ENCODE results near the gene INCA1. TPM values are rescaled to one million over a fixed set of nuclear protein-coding genes. Genes with fewer than 3 reads are reported as not detected.

The INCA1 gene
- polyA plus RNA-seq, 1 donor from 2014 or later, result 0.38 TPM

- H3K9me2 ChIP-seq (ENCODE audit: insufficient read depth, low read length), result no peaks in the 10 kb centered on the region
- H4K20me1 ChIP-seq (ENCODE audit: insufficient read depth), result no peaks in the 10 kb centered on the region
- H3K9me3 ChIP-seq (ENCODE audit: low read length), result no peaks in the 10 kb centered on the region
- H3K4me3 ChIP-seq (ENCODE audit: low read length), result no peak overlapping the region
- TF ChIP-seq, protein P1, sequence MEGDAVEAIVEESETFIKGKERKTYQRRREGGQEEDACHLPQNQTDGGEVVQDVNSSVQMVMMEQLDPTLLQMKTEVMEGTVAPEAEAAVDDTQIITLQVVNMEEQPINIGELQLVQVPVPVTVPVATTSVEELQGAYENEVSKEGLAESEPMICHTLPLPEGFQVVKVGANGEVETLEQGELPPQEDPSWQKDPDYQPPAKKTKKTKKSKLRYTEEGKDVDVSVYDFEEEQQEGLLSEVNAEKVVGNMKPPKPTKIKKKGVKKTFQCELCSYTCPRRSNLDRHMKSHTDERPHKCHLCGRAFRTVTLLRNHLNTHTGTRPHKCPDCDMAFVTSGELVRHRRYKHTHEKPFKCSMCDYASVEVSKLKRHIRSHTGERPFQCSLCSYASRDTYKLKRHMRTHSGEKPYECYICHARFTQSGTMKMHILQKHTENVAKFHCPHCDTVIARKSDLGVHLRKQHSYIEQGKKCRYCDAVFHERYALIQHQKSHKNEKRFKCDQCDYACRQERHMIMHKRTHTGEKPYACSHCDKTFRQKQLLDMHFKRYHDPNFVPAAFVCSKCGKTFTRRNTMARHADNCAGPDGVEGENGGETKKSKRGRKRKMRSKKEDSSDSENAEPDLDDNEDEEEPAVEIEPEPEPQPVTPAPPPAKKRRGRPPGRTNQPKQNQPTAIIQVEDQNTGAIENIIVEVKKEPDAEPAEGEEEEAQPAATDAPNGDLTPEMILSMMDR (IDR thresholded peaks at IDR 0.05; ENCODE audit: poor library complexity, severe bottlenecking), result no peak
- TF ChIP-seq, protein P2, sequence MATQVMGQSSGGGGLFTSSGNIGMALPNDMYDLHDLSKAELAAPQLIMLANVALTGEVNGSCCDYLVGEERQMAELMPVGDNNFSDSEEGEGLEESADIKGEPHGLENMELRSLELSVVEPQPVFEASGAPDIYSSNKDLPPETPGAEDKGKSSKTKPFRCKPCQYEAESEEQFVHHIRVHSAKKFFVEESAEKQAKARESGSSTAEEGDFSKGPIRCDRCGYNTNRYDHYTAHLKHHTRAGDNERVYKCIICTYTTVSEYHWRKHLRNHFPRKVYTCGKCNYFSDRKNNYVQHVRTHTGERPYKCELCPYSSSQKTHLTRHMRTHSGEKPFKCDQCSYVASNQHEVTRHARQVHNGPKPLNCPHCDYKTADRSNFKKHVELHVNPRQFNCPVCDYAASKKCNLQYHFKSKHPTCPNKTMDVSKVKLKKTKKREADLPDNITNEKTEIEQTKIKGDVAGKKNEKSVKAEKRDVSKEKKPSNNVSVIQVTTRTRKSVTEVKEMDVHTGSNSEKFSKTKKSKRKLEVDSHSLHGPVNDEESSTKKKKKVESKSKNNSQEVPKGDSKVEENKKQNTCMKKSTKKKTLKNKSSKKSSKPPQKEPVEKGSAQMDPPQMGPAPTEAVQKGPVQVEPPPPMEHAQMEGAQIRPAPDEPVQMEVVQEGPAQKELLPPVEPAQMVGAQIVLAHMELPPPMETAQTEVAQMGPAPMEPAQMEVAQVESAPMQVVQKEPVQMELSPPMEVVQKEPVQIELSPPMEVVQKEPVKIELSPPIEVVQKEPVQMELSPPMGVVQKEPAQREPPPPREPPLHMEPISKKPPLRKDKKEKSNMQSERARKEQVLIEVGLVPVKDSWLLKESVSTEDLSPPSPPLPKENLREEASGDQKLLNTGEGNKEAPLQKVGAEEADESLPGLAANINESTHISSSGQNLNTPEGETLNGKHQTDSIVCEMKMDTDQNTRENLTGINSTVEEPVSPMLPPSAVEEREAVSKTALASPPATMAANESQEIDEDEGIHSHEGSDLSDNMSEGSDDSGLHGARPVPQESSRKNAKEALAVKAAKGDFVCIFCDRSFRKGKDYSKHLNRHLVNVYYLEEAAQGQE (IDR thresholded peaks at IDR 0.05; ENCODE audit: borderline replicate concordance), result no peak
- no peaks in the 10 kb centered on the region for H3K36me3 ChIP-seq (ENCODE audit: insufficient read depth, low read length)
- no peaks in the 10 kb centered on the region for H3F3A ChIP-seq (ENCODE audit: insufficient read depth, low read length, poor library complexity, severe bottlenecking)
- no peak overlapping the region for H3K9ac ChIP-seq (ENCODE audit: low read length)
- H3K4me2 ChIP-seq (ENCODE audit: low read length), result no peak overlapping the region
- peaks cover 12% of the 10 kb centered on the region for H3K79me2 ChIP-seq (replicated peaks; ENCODE audit: insufficient read depth, low read length)
- peaks cover 3% of the 10 kb centered on the region for H3K27me3 ChIP-seq (ENCODE audit: insufficient read depth, low read depth, low read length)
- H2AFZ ChIP-seq (ENCODE audit: low read depth, low read length), result no peak overlapping the region
- no peak overlapping the region for H3K27ac ChIP-seq (ENCODE audit: low read length)
Measured at GRCh38 chr17:4945944-4946280, 51.4 kb downstream of the INCA1 start.

GRCh38 chr17:4945176-4945943, 52.0 kb downstream of the INCA1 start:
- Histone ChIP-seq H3K27me3 (ENCODE audit: insufficient read depth, low read depth, low read length) (peaks cover 3% of the 10 kb centered on the region), H3K9ac (ENCODE audit: low read length) (no peak overlapping the region), H3K9me2 (ENCODE audit: insufficient read depth, low read length) (no peaks in the 10 kb centered on the region), H3K4me3 (ENCODE audit: low read length) (no peak overlapping the region), H3F3A (ENCODE audit: insufficient read depth, low read length, poor library complexity, severe bottlenecking) (no peaks in the 10 kb centered on the region), H4K20me1 (ENCODE audit: insufficient read depth) (no peaks in the 10 kb centered on the region), H3K27ac (ENCODE audit: low read length) (no peak overlapping the region), H3K79me2 (replicated peaks; ENCODE audit: insufficient read depth, low read length) (peaks cover 16% of the 10 kb centered on the region), H3K36me3 (ENCODE audit: insufficient read depth, low read length) (no peaks in the 10 kb centered on the region), H3K9me3 (ENCODE audit: low read length) (no peaks in the 10 kb centered on the region), H2AFZ (ENCODE audit: low read depth, low read length) (no peak overlapping the region), H3K4me2 (ENCODE audit: low read length) (no peak overlapping the region)
- no peak for TF ChIP-seq SMC3 (conservative IDR thresholded peaks at IDR 0.05; ENCODE audit: poor library complexity)
- no peak for TF ChIP-seq MXI1 (conservative IDR thresholded peaks at IDR 0.05; ENCODE audit: poor library complexity, severe bottlenecking)
- TF ChIP-seq TAF1 (IDR thresholded peaks at IDR 0.05; ENCODE audit: low read depth), result no peak
- no peak for TF ChIP-seq EP300 (conservative IDR thresholded peaks at IDR 0.05; ENCODE audit: poor library complexity, severe bottlenecking)
- TF ChIP-seq RAD21 (conservative IDR thresholded peaks at IDR 0.05), result no peak

DNA sequence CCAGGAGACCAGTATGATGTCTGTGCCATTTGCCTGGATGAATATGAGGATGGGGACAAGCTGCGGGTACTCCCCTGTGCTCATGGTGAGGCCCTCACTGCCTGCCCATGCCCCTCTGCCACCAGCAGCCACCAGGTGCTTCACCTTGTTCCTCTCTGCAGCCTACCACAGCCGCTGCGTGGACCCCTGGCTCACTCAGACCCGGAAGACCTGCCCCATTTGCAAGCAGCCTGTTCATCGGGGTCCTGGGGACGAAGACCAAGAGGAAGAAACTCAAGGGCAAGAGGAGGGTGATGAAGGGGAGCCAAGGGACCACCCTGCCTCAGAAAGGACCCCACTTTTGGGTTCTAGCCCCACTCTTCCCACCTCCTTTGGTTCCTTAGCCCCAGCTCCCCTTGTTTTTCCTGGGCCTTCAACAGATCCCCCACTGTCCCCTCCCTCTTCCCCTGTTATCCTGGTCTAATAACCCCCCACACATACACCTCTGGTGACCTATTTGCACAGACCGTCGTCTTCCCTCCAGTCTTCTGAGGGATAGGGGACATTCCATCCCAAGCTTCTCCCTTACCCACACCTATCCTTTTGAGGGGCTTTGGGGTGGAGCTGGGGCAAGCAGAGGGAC, 52.7 kb downstream of the INCA1 start:
- Histone ChIP-seq H3K36me3 (ENCODE audit: insufficient read depth, low read length) (no peaks in the 10 kb centered on the region), H3K9ac (ENCODE audit: low read length) (no peak overlapping the region), H3F3A (ENCODE audit: insufficient read depth, low read length, poor library complexity, severe bottlenecking) (no peaks in the 10 kb centered on the region), H4K20me1 (ENCODE audit: insufficient read depth) (no peaks in the 10 kb centered on the region), H3K79me2 (replicated peaks; ENCODE audit: insufficient read depth, low read length) (peaks cover 16% of the 10 kb centered on the region), H3K9me3 (ENCODE audit: low read length) (no peaks in the 10 kb centered on the region), H3K27ac (ENCODE audit: low read length) (no peak overlapping the region), H2AFZ (ENCODE audit: low read depth, low read length) (no peak overlapping the region), H3K4me2 (ENCODE audit: low read length) (no peak overlapping the region), H3K9me2 (ENCODE audit: insufficient read depth, low read length) (no peaks in the 10 kb centered on the region), H3K4me3 (ENCODE audit: low read length) (no peak overlapping the region), H3K27me3 (ENCODE audit: insufficient read depth, low read depth, low read length) (peaks cover 2% of the 10 kb centered on the region)
- TF ChIP-seq POLR2AphosphoS5 (IDR thresholded peaks at IDR 0.05) (no peak), SMC3 (conservative IDR thresholded peaks at IDR 0.05; ENCODE audit: poor library complexity) (no peak), RAD21 (conservative IDR thresholded peaks at IDR 0.05) (no peak), EZH2 (IDR thresholded peaks at IDR 0.05; ENCODE audit: borderline replicate concordance, insufficient read depth, low read length, poor library complexity, severe bottlenecking) (no peak), TAF1 (IDR thresholded peaks at IDR 0.05; ENCODE audit: low read depth) (no peak), MXI1 (conservative IDR thresholded peaks at IDR 0.05; ENCODE audit: poor library complexity, severe bottlenecking) (no peak), EP300 (conservative IDR thresholded peaks at IDR 0.05; ENCODE audit: poor library complexity, severe bottlenecking) (no peak)
- TF ChIP-seq, protein P1 (IDR thresholded peaks at IDR 0.05; ENCODE audit: poor library complexity, severe bottlenecking), result no peak

Data from neural cell (in vitro differentiated cells).